ENCODE measurements around the gene NCOR1.

GRCh38 chr17:16258901-16259300 is 43.6 kb upstream of the NCOR1 start:
- TF ChIP-seq CTCF (IDR thresholded peaks at IDR 0.05) = no peak
- TF ChIP-seq POLR2A (IDR thresholded peaks at IDR 0.05) = no peak
